Epithelial cell of esophagus (primary cell): ENCODE measurements around the gene FBXO30.

Source experiments
- DNase-seq: peaks from one replicate; pipeline ENCODE4 v3.0.0; 2010; ENCODE audit warnings: low read depth
- H3K4me3 ChIP-seq: 2 replicates; pipeline ENCODE4 v1.5.1; 2011; ENCODE audit warnings: mild to moderate bottlenecking, low read length, control low read depth
- TF ChIP-seq, protein P1 (sequence below): IDR thresholded peaks from 2 replicates; pipeline ENCODE4 v1.5.1; 2011; ENCODE audit warnings: low read depth, mild to moderate bottlenecking, low read length, control low read depth, inconsistent platforms; ENCODE audit not compliant: insufficient read depth; ENCODE audit errors: missing control alignments

The FBXO30 gene

DNA sequence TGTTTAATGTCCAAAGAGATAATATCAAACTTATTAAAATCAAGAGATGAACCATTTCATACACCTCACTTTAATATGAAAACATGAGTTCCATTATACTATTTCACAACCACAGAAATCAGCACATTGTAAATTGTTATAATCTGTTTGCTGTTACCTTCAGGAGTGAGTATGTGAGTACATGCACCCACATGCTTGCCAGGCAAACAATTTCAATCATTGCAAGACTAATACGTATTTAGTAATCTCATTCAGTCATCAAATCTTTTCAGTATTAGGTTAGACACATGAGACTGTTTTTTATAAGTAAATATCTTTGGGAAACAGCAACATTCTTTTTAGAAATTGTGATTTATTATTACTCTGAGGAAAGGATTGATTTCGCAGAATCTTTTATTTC, 70.0 kb downstream of the FBXO30 start:
- H3K4me3 ChIP-seq: no peak overlapping the region
- TF ChIP-seq, protein P1, sequence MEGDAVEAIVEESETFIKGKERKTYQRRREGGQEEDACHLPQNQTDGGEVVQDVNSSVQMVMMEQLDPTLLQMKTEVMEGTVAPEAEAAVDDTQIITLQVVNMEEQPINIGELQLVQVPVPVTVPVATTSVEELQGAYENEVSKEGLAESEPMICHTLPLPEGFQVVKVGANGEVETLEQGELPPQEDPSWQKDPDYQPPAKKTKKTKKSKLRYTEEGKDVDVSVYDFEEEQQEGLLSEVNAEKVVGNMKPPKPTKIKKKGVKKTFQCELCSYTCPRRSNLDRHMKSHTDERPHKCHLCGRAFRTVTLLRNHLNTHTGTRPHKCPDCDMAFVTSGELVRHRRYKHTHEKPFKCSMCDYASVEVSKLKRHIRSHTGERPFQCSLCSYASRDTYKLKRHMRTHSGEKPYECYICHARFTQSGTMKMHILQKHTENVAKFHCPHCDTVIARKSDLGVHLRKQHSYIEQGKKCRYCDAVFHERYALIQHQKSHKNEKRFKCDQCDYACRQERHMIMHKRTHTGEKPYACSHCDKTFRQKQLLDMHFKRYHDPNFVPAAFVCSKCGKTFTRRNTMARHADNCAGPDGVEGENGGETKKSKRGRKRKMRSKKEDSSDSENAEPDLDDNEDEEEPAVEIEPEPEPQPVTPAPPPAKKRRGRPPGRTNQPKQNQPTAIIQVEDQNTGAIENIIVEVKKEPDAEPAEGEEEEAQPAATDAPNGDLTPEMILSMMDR: no peak
- DNase-seq: peak; percentile 89
